Measurements from ENCODE around the gene PTPRE. TPM values are rescaled to one million over a fixed set of nuclear protein-coding genes. Genes with fewer than 3 reads are reported as not detected.
A peak's percentile ranks its signal among the peaks of the same experiment; 100 is the strongest.

PTPRE gene
- 5.5 TPM for total RNA-seq
- polyA plus RNA-seq (ENCODE audit: insufficient read depth in 1 of 8, insufficient read length in 8 of 8, low replicate concordance in 1 of 8), result 1 to 10 TPM; 3.3 to 6.3 (median 4.4) TPM
- long read RNA-seq, donor 1, result 0 reads
- long read RNA-seq, donor 2, full-length matches to known transcripts, result 1 of 1 reads
- long read RNA-seq, donor 2, partial matches to known transcripts, result 0 of 1 reads
- long read RNA-seq, donor 2, other reads (novel, unspliced or antisense), result 0 of 1 reads
- long read RNA-seq, donor 3, result 0 reads
- long read RNA-seq, donor 4, result 0 reads
- long read RNA-seq, donor 5, result 0 reads
- long read RNA-seq, donor 6, result 0 reads
- long read RNA-seq, donor 7, result 0 reads
- long read RNA-seq, donor 8, full-length matches to known transcripts, result 1 of 1 reads
- long read RNA-seq, donor 8, partial matches to known transcripts, result 0 of 1 reads
- long read RNA-seq, donor 8, other reads (novel, unspliced or antisense), result 0 of 1 reads
- long read RNA-seq, donor 9, result 0 reads
- long read RNA-seq, donor 10, result 0 reads
- long read RNA-seq, donor 11, result 0 reads

GRCh38 chr10:127906548-127907377 lies at the start of gene PTPRE:
PTPRE (plus strand) TSS chr10:127907103; CDS start chr10:128040882, 133,779 bp downstream.
- WGBS (ENCODE audit: insufficient coverage), result 5% methylated on average over 76 of the region's 78 CpGs
- DNase-seq, result peak; percentile 84
- no peak within 1 kb of the TSS for H3K27ac ChIP-seq (ENCODE audit: low read length)
- H3K4me3 ChIP-seq (ENCODE audit: low read length), result peak within 1 kb of the TSS; percentile 39
- H3K9me3 ChIP-seq (replicated peaks; ENCODE audit: control insufficient read depth, low read depth, low read length), result no peaks in the 10 kb centered on the region
- H3K36me3 ChIP-seq (ENCODE audit: control insufficient read depth, insufficient read depth, low read length), result no peaks in the 10 kb centered on the region
- H3K4me1 ChIP-seq (ENCODE audit: control insufficient read depth, insufficient read depth, low read length), result peaks cover 24% of the 10 kb centered on the region
- peaks cover 8% of the 10 kb centered on the region for H3K27me3 ChIP-seq (ENCODE audit: control insufficient read depth, insufficient read depth, low read length)

- Histone ChIP-seq H3K4me1 (ENCODE audit: control insufficient read depth, insufficient read depth, low read length) (no peaks in the 10 kb centered on the region), H3K27ac (ENCODE audit: low read length) (no peak overlapping the region), H3K36me3 (ENCODE audit: control insufficient read depth, insufficient read depth, low read length) (no peaks in the 10 kb centered on the region), H3K27me3 (ENCODE audit: control insufficient read depth, insufficient read depth, low read length) (no peaks in the 10 kb centered on the region), H3K9me3 (replicated peaks; ENCODE audit: control insufficient read depth, low read depth, low read length) (peaks cover 3% of the 10 kb centered on the region), H3K4me3 (ENCODE audit: low read length) (no peak overlapping the region)
- no peak for DNase-seq
- WGBS (ENCODE audit: insufficient coverage), result 91% methylated on average over 4 of the region's 6 CpGs
These were observed 46.3 kb upstream of the PTPRE start for GRCh38 chr10:127860592-127860991.

GRCh38 chr10:127863231-127863825 lies 43.6 kb upstream of the PTPRE start:
- Histone ChIP-seq H3K27ac (ENCODE audit: low read length) (no peak overlapping the region), H3K4me3 (ENCODE audit: low read length) (no peak overlapping the region), H3K36me3 (ENCODE audit: control insufficient read depth, insufficient read depth, low read length) (no peaks in the 10 kb centered on the region), H3K9me3 (replicated peaks; ENCODE audit: control insufficient read depth, low read depth, low read length) (peaks cover 3% of the 10 kb centered on the region), H3K4me1 (ENCODE audit: control insufficient read depth, insufficient read depth, low read length) (no peaks in the 10 kb centered on the region), H3K27me3 (ENCODE audit: control insufficient read depth, insufficient read depth, low read length) (no peaks in the 10 kb centered on the region)
- DNase-seq, result no peak
- WGBS (ENCODE audit: insufficient coverage), result 100% methylated on average over 1 of the region's 6 CpGs

GRCh38 chr10:127866276-127867013 lies 40.5 kb upstream of the PTPRE start:
- Histone ChIP-seq H3K9me3 (replicated peaks; ENCODE audit: control insufficient read depth, low read depth, low read length) (peaks cover 8% of the 10 kb centered on the region), H3K27ac (ENCODE audit: low read length) (no peak overlapping the region), H3K4me3 (ENCODE audit: low read length) (no peak overlapping the region), H3K4me1 (ENCODE audit: control insufficient read depth, insufficient read depth, low read length) (no peaks in the 10 kb centered on the region), H3K27me3 (ENCODE audit: control insufficient read depth, insufficient read depth, low read length) (no peaks in the 10 kb centered on the region), H3K36me3 (ENCODE audit: control insufficient read depth, insufficient read depth, low read length) (no peaks in the 10 kb centered on the region)
- 52% methylated on average over 4 of the region's 8 CpGs for WGBS (ENCODE audit: insufficient coverage)
- DNase-seq, result no peak

- Histone ChIP-seq H3K27ac (ENCODE audit: low read length) (no peak overlapping the region), H3K4me3 (ENCODE audit: low read length) (no peak overlapping the region), H3K9me3 (replicated peaks; ENCODE audit: control insufficient read depth, low read depth, low read length) (peaks cover 8% of the 10 kb centered on the region), H3K4me1 (ENCODE audit: control insufficient read depth, insufficient read depth, low read length) (peaks cover 8% of the 10 kb centered on the region), H3K36me3 (ENCODE audit: control insufficient read depth, insufficient read depth, low read length) (no peaks in the 10 kb centered on the region), H3K27me3 (ENCODE audit: control insufficient read depth, insufficient read depth, low read length) (no peaks in the 10 kb centered on the region)
- DNase-seq, result no peak
- no CpG with 5 or more reads among the region's 1 CpG for WGBS (ENCODE audit: insufficient coverage)
These were observed 39.1 kb upstream of the PTPRE start for GRCh38 chr10:127867805-127868204.

GRCh38 chr10:127869329-127869728 lies 37.6 kb upstream of the PTPRE start:
- H3K27me3 ChIP-seq (ENCODE audit: control insufficient read depth, insufficient read depth, low read length), result no peaks in the 10 kb centered on the region
- H3K27ac ChIP-seq (ENCODE audit: low read length), result no peak overlapping the region
- no peak overlapping the region for H3K4me3 ChIP-seq (ENCODE audit: low read length)
- no peaks in the 10 kb centered on the region for H3K36me3 ChIP-seq (ENCODE audit: control insufficient read depth, insufficient read depth, low read length)
- peaks cover 6% of the 10 kb centered on the region for H3K9me3 ChIP-seq (replicated peaks; ENCODE audit: control insufficient read depth, low read depth, low read length)
- no peak for DNase-seq
- H3K4me1 ChIP-seq (ENCODE audit: control insufficient read depth, insufficient read depth, low read length), result peaks cover 10% of the 10 kb centered on the region

- H3K27me3 ChIP-seq (ENCODE audit: control insufficient read depth, insufficient read depth, low read length), result no peaks in the 10 kb centered on the region
- 62% methylated on average over 3 of the region's 7 CpGs for WGBS (ENCODE audit: insufficient coverage)
- H3K27ac ChIP-seq (ENCODE audit: low read length), result no peak overlapping the region
- H3K36me3 ChIP-seq (ENCODE audit: control insufficient read depth, insufficient read depth, low read length), result no peaks in the 10 kb centered on the region
- peaks cover 10% of the 10 kb centered on the region for H3K4me1 ChIP-seq (ENCODE audit: control insufficient read depth, insufficient read depth, low read length)
- DNase-seq, result no peak
- peaks cover 6% of the 10 kb centered on the region for H3K9me3 ChIP-seq (replicated peaks; ENCODE audit: control insufficient read depth, low read depth, low read length)
- H3K4me3 ChIP-seq (ENCODE audit: low read length), result no peak overlapping the region
These were observed 35.3 kb upstream of the PTPRE start for GRCh38 chr10:127871631-127872010.

- Histone ChIP-seq H3K9me3 (replicated peaks; ENCODE audit: control insufficient read depth, low read depth, low read length) (peaks cover 6% of the 10 kb centered on the region), H3K27me3 (ENCODE audit: control insufficient read depth, insufficient read depth, low read length) (no peaks in the 10 kb centered on the region), H3K27ac (ENCODE audit: low read length) (no peak overlapping the region), H3K36me3 (ENCODE audit: control insufficient read depth, insufficient read depth, low read length) (no peaks in the 10 kb centered on the region), H3K4me3 (ENCODE audit: low read length) (no peak overlapping the region), H3K4me1 (ENCODE audit: control insufficient read depth, insufficient read depth, low read length) (peaks cover 10% of the 10 kb centered on the region)
- DNase-seq, result peak; percentile 30
- 63% methylated on average over 16 of the region's 23 CpGs for WGBS (ENCODE audit: insufficient coverage)
These were observed 34.7 kb upstream of the PTPRE start for GRCh38 chr10:127872011-127872761.

- Histone ChIP-seq H3K4me1 (ENCODE audit: control insufficient read depth, insufficient read depth, low read length) (peaks cover 10% of the 10 kb centered on the region), H3K27me3 (ENCODE audit: control insufficient read depth, insufficient read depth, low read length) (no peaks in the 10 kb centered on the region), H3K36me3 (ENCODE audit: control insufficient read depth, insufficient read depth, low read length) (no peaks in the 10 kb centered on the region), H3K9me3 (replicated peaks; ENCODE audit: control insufficient read depth, low read depth, low read length) (peaks cover 6% of the 10 kb centered on the region), H3K27ac (ENCODE audit: low read length) (no peak overlapping the region), H3K4me3 (ENCODE audit: low read length) (no peak overlapping the region)
- DNase-seq, result no peak
- 87% methylated on average over 11 of the region's 12 CpGs for WGBS (ENCODE audit: insufficient coverage)
These were observed 33.9 kb upstream of the PTPRE start for GRCh38 chr10:127872871-127873600.
